Measurements from ENCODE around the gene ZNF597.

ZNF597 gene

DNA sequence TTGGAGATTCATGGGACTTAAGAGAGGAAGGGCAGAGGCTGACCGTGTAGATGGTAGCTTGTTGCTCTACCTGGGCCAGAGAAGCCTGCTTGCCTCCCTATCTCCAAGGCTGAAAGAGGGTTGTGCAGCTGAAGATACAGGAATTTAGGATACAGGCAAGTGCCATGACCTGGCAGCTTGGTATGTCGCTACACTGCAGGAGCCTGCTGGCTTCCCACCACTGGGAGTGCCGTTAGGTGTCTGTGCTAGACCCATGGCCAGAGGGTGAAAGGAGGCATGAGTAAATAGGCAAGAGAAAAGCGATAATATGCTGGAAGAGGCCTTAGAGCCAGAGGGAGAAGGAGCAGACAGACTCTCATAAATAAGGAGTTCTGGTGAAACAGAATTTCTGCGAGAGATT lies 10.8 kb upstream of the ZNF597 start:
- no peak overlapping the region for H3K27ac Mint-ChIP-seq
- peaks cover 22% of the 10 kb centered on the region for H3K36me3 Mint-ChIP-seq
- DNase-seq: no peak
- H3K27me3 Mint-ChIP-seq: no peaks in the 10 kb centered on the region
- H3K4me3 Mint-ChIP-seq: no peak overlapping the region
- CTCF ChIA-PET: no interaction called here
- H3K4me1 Mint-ChIP-seq: peaks cover 30% of the 10 kb centered on the region
- H3K9me3 Mint-ChIP-seq: peaks cover 7% of the 10 kb centered on the region

DNA sequence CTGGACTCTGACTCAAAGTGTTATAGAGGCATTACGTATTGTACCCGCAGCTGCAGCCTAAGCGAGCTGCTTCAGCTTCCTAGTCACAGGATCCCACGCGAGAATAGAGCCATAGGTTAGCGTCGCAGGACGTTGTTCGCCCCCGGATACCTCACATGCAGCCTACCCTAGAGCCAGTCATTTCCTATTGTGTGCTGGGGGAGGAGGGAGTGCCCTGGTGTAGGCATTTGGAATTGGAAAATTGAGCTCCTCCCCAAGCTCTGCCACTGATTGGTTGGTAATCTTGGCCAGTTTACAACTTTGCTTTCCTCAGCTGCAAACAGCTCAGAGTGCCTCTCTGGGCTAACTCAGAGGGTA lies 706 bp upstream of the ZNF597 start:
- Mint-ChIP-seq H3K4me1 (peaks cover 23% of the 10 kb centered on the region), H3K36me3 (peaks cover 47% of the 10 kb centered on the region), H3K27me3 (no peaks in the 10 kb centered on the region), H3K27ac (peak overlapping the region; percentile 96), H3K9me3 (peaks cover 24% of the 10 kb centered on the region), H3K4me3 (peak overlapping the region; percentile 95)
- peak; percentile 58 for DNase-seq
- CTCF ChIA-PET: interaction anchor here (1.4 kb wide), 1 partner anchor 13 kb away, joined by 6 read pairs; no protein-coding TSS in a partner anchor

DNA sequence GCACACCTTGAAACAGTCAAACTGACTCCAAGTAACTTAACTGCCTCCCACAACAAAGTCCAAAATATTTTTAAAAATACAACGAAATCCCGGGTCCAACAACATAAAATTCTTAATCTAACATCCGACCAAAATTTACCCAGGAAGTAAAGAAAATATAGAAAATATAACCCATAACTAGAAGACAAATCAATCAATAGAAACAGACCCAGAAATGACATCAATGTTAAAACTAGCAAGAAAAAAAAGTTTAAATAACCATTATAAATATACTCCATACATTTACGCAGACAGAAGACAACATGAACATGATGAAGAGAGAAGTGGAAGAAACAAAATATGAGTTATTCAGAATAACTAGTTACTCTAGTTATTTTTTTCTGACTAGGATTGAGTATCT lies 3.7 kb downstream of the ZNF597 start:
- no peak overlapping the region for H3K4me3 Mint-ChIP-seq
- H3K4me1 Mint-ChIP-seq: peaks cover 19% of the 10 kb centered on the region
- H3K36me3 Mint-ChIP-seq: peaks cover 46% of the 10 kb centered on the region
- no peak overlapping the region for H3K27ac Mint-ChIP-seq
- peaks cover 6% of the 10 kb centered on the region for H3K27me3 Mint-ChIP-seq
- peaks cover 29% of the 10 kb centered on the region for H3K9me3 Mint-ChIP-seq
- CTCF ChIA-PET: no interaction called here
- no peak for DNase-seq

DNA sequence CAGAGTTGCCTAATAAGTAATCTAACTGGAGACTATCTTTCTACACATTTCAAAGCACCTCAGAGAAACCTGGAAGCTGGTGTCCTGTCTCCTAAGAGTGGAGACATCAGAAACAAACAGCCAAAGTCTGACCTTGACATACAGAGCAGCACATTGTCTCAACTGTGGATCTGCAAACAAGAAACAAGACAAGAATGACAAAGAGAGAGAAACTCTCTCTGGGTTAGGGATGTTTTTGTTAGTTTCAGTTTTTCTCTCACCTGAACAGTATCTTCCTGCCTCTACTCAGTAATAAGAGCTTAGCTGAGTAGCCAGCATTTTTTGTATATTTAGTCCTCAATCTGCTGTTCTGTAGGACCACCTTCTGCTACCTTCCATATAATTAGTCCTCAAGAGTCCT lies 8.9 kb downstream of the ZNF597 start:
- H3K36me3 Mint-ChIP-seq: peaks cover 55% of the 10 kb centered on the region
- CTCF ChIA-PET: no interaction called here
- DNase-seq: no peak
- H3K27ac Mint-ChIP-seq: no peak overlapping the region
- H3K9me3 Mint-ChIP-seq: peaks cover 26% of the 10 kb centered on the region
- peaks cover 6% of the 10 kb centered on the region for H3K27me3 Mint-ChIP-seq
- H3K4me3 Mint-ChIP-seq: no peak overlapping the region
- H3K4me1 Mint-ChIP-seq: peaks cover 22% of the 10 kb centered on the region

DNA sequence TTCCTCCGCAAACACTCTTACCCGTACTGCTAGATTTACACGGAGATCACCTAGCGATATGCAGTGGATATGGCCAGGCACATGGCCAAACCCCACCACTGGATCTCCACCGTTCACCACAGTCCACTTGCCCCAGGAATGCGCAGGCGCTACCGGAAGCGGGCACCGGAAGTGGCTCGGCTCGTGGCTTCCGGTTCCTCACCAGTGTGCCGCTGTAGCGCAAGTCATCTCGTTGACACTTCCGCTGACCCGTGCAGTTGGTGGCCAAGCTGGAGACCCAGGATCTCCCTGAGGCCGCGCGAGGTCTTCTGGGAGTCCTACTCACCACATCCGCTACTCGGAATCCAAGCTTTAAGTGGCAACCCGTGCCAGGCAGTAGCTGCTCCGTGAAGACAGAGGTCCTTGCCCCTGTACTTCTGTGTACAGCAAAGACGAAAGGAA lies 11.5 kb downstream of the ZNF597 start:
- CTCF ChIA-PET: no interaction called here
- peak overlapping the region; percentile 80 for H3K27ac Mint-ChIP-seq
- no peaks in the 10 kb centered on the region for H3K27me3 Mint-ChIP-seq
- H3K4me1 Mint-ChIP-seq: peaks cover 22% of the 10 kb centered on the region
- H3K4me3 Mint-ChIP-seq: no peak overlapping the region
- DNase-seq: peak; percentile 59
- H3K36me3 Mint-ChIP-seq: peaks cover 41% of the 10 kb centered on the region
- H3K9me3 Mint-ChIP-seq: peaks cover 22% of the 10 kb centered on the region

DNA sequence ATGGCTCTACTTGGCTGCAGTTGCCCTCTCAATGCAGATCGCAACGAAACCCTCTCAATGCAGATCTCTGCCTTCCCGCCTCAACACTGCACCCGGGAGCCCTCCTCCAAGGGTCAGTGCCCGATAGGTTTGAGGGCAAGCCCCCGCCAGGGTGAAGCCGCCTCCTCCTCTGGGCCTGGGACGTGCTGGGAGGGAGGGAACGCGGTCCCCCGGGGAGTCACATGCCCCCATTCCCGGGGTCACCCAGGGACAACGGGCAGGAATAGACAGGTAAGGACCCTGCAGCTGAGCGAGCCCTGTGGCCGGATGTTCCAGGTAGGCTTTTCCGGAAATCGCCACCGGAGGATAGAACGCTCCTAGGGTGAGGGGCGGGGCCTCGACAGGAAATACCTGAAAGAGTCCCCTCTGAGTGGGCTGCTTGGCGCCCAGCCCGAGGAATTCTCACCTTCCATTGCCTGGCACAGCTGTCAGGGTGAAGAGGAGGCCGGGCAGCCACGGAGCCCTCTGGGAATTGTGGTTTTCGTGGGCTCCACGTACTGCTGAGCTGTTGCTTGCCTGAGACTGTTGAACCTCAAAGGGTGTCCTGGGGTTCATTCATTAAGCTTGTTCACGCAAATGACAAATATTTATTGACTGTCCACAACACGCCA lies 29.4 kb downstream of the ZNF597 start:
- Mint-ChIP-seq H3K27me3 (no peaks in the 10 kb centered on the region), H3K27ac (no peak overlapping the region), H3K36me3 (peaks cover 26% of the 10 kb centered on the region), H3K4me3 (no peak overlapping the region), H3K9me3 (peaks cover 55% of the 10 kb centered on the region), H3K4me1 (no peaks in the 10 kb centered on the region)
- CTCF ChIA-PET: interaction anchor here (0.6 to 0.9 kb wide), 2 partner anchors 29 to 38 kb away, joined by 3 read pairs; partner anchors contain the start of genes NAA60 and ZNF597
- no peak for DNase-seq

DNA sequence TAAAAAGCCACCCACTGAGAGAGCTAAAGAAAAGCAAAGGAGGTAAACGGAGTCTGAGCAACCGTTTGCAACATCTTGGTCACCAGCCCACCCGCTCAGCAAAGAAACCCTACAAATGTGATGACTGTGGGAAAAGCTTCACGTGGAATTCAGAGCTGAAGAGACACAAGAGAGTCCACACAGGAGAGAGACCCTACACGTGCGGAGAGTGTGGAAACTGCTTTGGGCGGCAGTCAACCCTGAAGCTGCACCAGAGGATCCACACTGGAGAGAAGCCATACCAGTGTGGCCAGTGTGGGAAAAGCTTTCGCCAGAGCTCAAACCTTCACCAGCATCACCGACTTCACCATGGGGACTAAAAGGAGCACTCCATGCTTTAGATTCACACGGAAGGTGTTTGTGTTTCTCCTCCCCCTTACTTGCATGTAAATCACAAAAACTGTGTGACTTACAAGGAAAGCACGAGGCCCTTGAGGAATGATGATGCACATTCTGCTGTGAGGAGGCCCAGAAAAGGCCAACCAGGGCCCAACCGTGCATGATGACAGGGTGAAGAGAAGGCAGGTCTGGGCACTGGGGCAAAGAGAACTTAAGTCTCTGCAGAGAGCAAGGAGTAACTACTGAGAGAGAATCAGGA lies 34.6 kb downstream of the ZNF597 start:
- peaks cover 71% of the 10 kb centered on the region for H3K36me3 Mint-ChIP-seq
- H3K4me1 Mint-ChIP-seq: no peaks in the 10 kb centered on the region
- DNase-seq: no peak
- CTCF ChIA-PET: no interaction called here
- H3K27ac Mint-ChIP-seq: peak overlapping the region; percentile 14
- H3K9me3 Mint-ChIP-seq: peaks cover 79% of the 10 kb centered on the region
- H3K4me3 Mint-ChIP-seq: no peak overlapping the region
- no peaks in the 10 kb centered on the region for H3K27me3 Mint-ChIP-seq

DNA sequence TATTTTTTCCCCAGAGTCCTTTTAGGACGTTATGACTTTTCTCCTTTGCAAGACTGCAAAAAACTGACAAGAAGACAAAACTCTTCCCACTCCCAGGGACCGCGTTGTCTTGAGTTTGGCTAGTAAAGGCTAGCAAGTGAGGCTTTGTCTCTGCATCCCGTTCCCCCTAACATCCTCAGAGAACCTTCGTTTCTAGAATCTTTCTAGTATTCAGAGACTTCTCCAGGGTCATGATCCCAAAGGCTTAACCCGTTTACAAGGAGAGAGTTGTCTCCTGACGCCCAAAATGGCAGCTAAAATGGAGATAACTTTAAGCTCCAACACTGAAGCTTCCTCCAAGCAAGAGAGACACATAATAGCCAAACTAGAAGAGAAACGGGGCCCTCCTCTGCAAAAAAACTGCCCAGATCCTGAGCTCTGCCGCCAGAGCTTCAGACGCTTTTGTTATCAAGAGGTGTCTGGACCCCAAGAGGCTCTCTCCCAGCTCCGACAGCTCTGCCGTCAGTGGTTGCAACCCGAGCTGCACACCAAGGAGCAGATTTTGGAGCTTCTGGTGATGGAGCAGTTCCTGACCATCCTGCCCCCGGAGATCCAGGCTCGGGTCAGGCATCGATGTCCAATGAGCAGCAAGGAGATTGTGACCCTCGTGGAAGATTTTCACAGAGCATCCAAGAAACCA lies 41.4 kb downstream of the ZNF597 start:
- Mint-ChIP-seq H3K27me3 (no peaks in the 10 kb centered on the region), H3K9me3 (peaks cover 60% of the 10 kb centered on the region), H3K27ac (peak overlapping the region; percentile 91), H3K4me1 (peaks cover 37% of the 10 kb centered on the region), H3K4me3 (peak overlapping the region; percentile 89), H3K36me3 (peaks cover 75% of the 10 kb centered on the region)
- no peak for DNase-seq
- CTCF ChIA-PET: interaction anchor here (1.8 kb wide), 1 partner anchor 55 kb away, joined by 3 read pairs; no protein-coding TSS in a partner anchor

DNA sequence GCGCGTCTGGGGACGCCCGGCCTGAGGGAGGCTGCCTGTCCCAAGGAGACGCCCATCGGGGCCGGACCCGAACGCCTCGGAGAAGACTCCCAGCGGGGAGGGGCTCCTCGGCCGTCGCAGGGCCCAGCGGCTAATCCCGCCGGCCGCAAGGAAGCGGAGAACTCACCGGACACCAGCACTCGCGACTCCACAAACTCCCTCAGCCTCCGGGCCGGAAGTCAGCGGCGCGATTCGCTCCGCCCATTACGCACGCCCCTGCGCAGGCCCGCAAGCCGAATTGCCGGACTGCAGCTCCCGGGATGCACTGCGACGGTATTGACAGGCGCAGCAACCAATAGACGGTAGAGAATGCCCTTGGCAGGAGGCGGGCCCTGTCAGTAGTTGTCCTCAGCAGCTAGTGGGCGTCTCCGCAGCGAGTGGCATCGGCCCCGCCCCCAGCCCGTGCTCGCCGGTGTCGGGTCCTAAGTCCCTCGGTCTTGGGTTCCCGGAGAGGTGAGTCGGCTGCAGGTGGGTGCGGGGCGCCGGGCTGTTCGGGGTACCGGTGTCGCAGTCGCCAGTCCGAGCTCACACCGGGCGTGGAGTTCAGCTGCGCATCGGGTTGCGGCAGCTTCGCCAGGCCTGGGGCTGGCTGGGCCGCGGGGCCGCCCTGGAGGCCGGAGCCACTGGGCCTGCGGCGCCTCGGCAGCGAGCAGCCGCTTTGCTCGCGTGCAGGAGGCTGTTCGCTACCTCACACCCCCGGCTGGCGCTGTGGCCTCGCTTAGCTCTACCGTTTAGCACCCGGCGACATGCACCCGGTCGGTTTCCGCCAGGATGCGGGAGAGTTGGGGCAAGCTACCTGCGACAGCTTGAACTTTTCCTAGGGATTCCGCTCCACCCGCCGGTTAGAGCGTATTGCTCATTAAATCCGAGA lies 42.3 kb downstream of the ZNF597 start, which contains the start of the genes ZNF174 and ZSCAN32:
Gene ZNF174 (plus strand): TSS at position 437 of the 910 bp plus-strand sequence. CDS start 790 bp downstream, outside the sequence.
Gene ZSCAN32 (minus strand): TSS at position 226 of the 910 bp plus-strand sequence. CDS start 3,447 bp downstream, outside the sequence.
- H3K4me3 Mint-ChIP-seq: peak within 1 kb of the TSS; percentile 89
- H3K27ac Mint-ChIP-seq: peak within 1 kb of the TSS; percentile 91
- CTCF ChIA-PET: interaction anchor here (1.8 kb wide), 1 partner anchor 56 kb away, joined by 3 read pairs; no protein-coding TSS in a partner anchor
- peaks cover 43% of the 10 kb centered on the region for H3K4me1 Mint-ChIP-seq
- H3K27me3 Mint-ChIP-seq: no peaks in the 10 kb centered on the region
- peaks cover 75% of the 10 kb centered on the region for H3K36me3 Mint-ChIP-seq
- DNase-seq: peak; percentile 99
- H3K9me3 Mint-ChIP-seq: peaks cover 60% of the 10 kb centered on the region

DNA sequence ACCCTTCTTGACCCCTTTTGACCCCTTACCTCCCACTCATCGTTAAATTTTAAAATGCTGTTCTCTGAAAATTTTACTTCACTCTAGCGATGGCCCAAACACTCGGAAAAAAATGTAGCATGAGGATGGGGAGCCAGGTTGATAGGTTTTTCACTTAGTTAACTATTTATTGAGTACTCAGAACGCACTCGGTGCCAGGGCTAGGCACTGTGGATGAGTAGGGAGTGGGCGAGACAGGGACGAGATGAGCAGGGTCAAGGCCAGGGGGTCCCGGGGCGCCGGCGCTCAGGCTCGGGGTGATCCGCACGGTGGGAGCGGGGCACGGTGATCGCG lies 42.9 kb downstream of the ZNF597 start:
- CTCF ChIA-PET: interaction anchor here (1.8 kb wide), 1 partner anchor 57 kb away, joined by 3 read pairs; no protein-coding TSS in a partner anchor
- Mint-ChIP-seq H3K9me3 (peaks cover 60% of the 10 kb centered on the region), H3K4me1 (peaks cover 43% of the 10 kb centered on the region)

DNA sequence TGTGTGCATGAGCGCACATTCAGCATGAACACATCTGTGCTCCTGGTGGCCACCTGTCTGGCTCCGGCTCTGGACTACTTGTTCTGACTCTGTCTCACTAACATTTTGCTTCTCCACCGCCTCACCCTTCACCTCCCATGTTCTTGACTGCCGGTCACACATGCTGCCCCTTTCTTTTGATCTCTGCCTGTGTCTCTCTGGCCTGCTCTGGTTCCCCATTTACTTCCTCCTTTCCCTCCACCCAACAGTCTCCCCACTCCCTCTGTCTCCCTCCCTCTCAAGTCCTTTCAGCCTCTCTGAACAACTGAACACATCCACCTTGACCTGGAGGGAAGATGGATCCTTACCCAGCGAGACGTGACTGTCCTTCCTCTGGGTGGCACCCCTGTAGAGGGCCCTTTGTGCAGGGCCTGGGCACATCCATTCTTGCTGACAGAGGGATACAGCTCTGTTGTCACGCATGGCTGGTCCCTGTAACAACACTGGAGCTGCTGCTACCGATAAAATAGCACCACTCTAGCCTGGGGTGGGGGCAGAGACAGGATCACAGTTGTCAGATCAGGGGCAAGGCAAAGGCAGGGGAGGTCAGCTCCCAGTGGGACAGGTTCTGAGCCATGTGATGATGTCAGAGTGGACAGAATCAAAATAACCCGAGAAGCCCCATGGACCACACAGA lies 53.5 kb downstream of the ZNF597 start:
- Mint-ChIP-seq H3K4me3 (no peak overlapping the region), H3K4me1 (peaks cover 1% of the 10 kb centered on the region), H3K27me3 (no peaks in the 10 kb centered on the region), H3K36me3 (peaks cover 89% of the 10 kb centered on the region), H3K27ac (no peak overlapping the region), H3K9me3 (peaks cover 56% of the 10 kb centered on the region)
- DNase-seq: no peak
- CTCF ChIA-PET: no interaction called here

More for the DNA sequence above, 42.9 kb downstream of the ZNF597 start:
- no peak for DNase-seq
- Mint-ChIP-seq H3K27me3 (no peaks in the 10 kb centered on the region), H3K27ac (peak overlapping the region; percentile 91), H3K4me3 (peak overlapping the region; percentile 89), H3K36me3 (peaks cover 76% of the 10 kb centered on the region)

DNA sequence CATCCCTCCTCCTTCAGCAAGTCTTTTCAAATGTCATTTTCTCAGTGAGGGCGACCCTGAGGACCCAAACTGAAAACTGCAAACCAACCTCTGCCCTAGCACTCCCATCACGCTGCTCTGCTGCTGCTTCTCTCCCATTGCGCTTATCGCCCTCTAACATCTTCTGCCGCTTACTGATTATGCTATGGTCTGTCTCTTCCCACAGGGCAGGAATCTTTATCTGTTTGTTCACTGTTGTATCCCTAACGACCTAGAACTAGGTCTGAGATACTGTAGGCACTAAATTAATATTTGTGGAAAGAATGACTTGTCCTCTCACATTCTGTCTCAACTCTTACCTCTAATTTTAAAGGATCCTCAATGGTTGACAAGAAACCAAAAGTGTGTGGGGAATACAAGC lies 55.0 kb downstream of the ZNF597 start:
- no peaks in the 10 kb centered on the region for H3K27me3 Mint-ChIP-seq
- CTCF ChIA-PET: no interaction called here
- no peak for DNase-seq
- no peaks in the 10 kb centered on the region for H3K4me1 Mint-ChIP-seq
- H3K36me3 Mint-ChIP-seq: peaks cover 90% of the 10 kb centered on the region
- H3K4me3 Mint-ChIP-seq: no peak overlapping the region
- no peak overlapping the region for H3K27ac Mint-ChIP-seq
- H3K9me3 Mint-ChIP-seq: peaks cover 60% of the 10 kb centered on the region

DNA sequence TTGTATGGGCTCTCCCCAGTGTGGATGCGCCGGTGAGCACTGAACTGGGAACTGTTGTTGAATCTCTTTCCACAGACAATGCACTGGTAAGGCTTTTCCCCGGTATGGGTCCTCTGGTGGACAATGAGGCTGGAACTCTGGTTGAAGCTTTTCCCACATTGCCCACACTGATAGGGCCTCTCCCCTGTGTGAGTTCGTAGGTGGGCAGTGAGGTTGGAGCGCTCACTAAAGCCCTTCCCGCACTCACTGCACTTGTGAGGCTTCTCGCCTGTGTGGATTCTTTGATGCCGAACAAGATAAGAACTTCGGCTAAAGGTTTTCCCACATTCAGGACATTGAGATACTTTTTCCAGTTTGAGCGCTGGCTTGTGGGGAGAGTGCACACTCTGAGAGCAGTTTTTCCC lies 60.3 kb downstream of the ZNF597 start:
- CTCF ChIA-PET: no interaction called here
- no peaks in the 10 kb centered on the region for H3K27me3 Mint-ChIP-seq
- peaks cover 74% of the 10 kb centered on the region for H3K36me3 Mint-ChIP-seq
- no peak overlapping the region for H3K4me3 Mint-ChIP-seq
- H3K27ac Mint-ChIP-seq: no peak overlapping the region
- no peaks in the 10 kb centered on the region for H3K4me1 Mint-ChIP-seq
- DNase-seq: no peak
- H3K9me3 Mint-ChIP-seq: peaks cover 79% of the 10 kb centered on the region
